ENCODE results near the gene TEAD1. TPM values are rescaled to one million over a fixed set of nuclear protein-coding genes. Genes with fewer than 3 reads are reported as not detected.

TEAD1 gene
- polyA plus RNA-seq, 1 donor (not counting 4 experiments of a cell fraction or from before 2014, with no cell fraction given), result 32.7 TPM

- dilution Hi-C loops (cut with MboI; ENCODE audit: extremely low pct_ligation_motif_present, low sequenced_read_pairs), result no loop called here
- no peak overlapping the region for H3K9ac ChIP-seq (ENCODE audit: control insufficient read depth, extremely low read depth, insufficient read depth, low read length)
These were observed 103.1 kb downstream of the TEAD1 start for GRCh38 chr11:12777208-12777874.

GRCh38 chr11:12778240-12778905, 104.2 kb downstream of the TEAD1 start:
- Histone ChIP-seq H3K27ac (ENCODE audit: control insufficient read depth, insufficient read depth, low read length) (no peak overlapping the region), H4K20me1 (ENCODE audit: control insufficient read depth, extremely low read depth, insufficient read depth, low read length) (no peaks in the 10 kb centered on the region), H3K79me2 (ENCODE audit: control insufficient read depth, insufficient read depth, low read length) (peaks cover 74% of the 10 kb centered on the region), H3K9me3 (ENCODE audit: control insufficient read depth, low read depth, low read length) (no peaks in the 10 kb centered on the region), H3K4me3 (ENCODE audit: control insufficient read depth in 2 of 3, extremely low read depth in 1 of 3, insufficient read depth in 2 of 3, low read depth in 1 of 3, low read length in 3 of 3) (no peak overlapping the region), H3K36me3 (ENCODE audit: control insufficient read depth in 2 of 2, extremely low read depth in 1 of 2, insufficient read depth in 2 of 2, low read length in 2 of 2) (peaks cover 0 to 4% of the 10 kb centered on the region in 2 experiments), H3K9me1 (ENCODE audit: control insufficient read depth, extremely low read depth, insufficient read depth, low read length) (peaks cover 2% of the 10 kb centered on the region), H3K9ac (ENCODE audit: control insufficient read depth, extremely low read depth, insufficient read depth, low read length) (no peak overlapping the region), H3K4me2 (ENCODE audit: control insufficient read depth, extremely low read depth, insufficient read depth, low read depth, low read length) (no peak overlapping the region), H3K27me3 (ENCODE audit: control insufficient read depth, extremely low read depth, insufficient read depth, low read length) (no peaks in the 10 kb centered on the region), H3K4me1 (ENCODE audit: control insufficient read depth, extremely low read depth, insufficient read depth, low read length) (peaks cover 2% of the 10 kb centered on the region), H2AFZ (ENCODE audit: control insufficient read depth, low read length) (no peak overlapping the region)
- DNase-seq (ENCODE audit: low read depth, low spot score), result no peak
- dilution Hi-C loops (cut with MboI; ENCODE audit: extremely low pct_ligation_motif_present, low sequenced_read_pairs), result no loop called here
- no peak for TF ChIP-seq CTCF (optimal IDR thresholded peaks at IDR 0.05 in 1 of 3, IDR thresholded peaks at IDR 0.05 in 1 of 3, conservative IDR thresholded peaks at IDR 0.05 in 1 of 3; ENCODE audit: extremely low read depth in 1 of 3, insufficient read depth in 2 of 3, low read length in 3 of 3)
- TF ChIP-seq EZH2 (IDR thresholded peaks at IDR 0.05; ENCODE audit: low read length), result no peak
- FAIRE-seq, result no peak

More at GRCh38 chr11:12777208-12777874, 103.1 kb downstream of the TEAD1 start:
- no peak for TF ChIP-seq EZH2 (IDR thresholded peaks at IDR 0.05; ENCODE audit: low read length)
- TF ChIP-seq CTCF (optimal IDR thresholded peaks at IDR 0.05 in 1 of 3, IDR thresholded peaks at IDR 0.05 in 1 of 3, conservative IDR thresholded peaks at IDR 0.05 in 1 of 3; ENCODE audit: extremely low read depth in 1 of 3, insufficient read depth in 2 of 3, low read length in 3 of 3), result no peak
- Histone ChIP-seq H3K4me1 (ENCODE audit: control insufficient read depth, extremely low read depth, insufficient read depth, low read length) (peaks cover 2% of the 10 kb centered on the region), H3K4me2 (ENCODE audit: control insufficient read depth, extremely low read depth, insufficient read depth, low read depth, low read length) (no peak overlapping the region), H3K27ac (ENCODE audit: control insufficient read depth, insufficient read depth, low read length) (no peak overlapping the region), H3K9me3 (ENCODE audit: control insufficient read depth, low read depth, low read length) (no peaks in the 10 kb centered on the region), H3K79me2 (ENCODE audit: control insufficient read depth, insufficient read depth, low read length) (peaks cover 74% of the 10 kb centered on the region), H3K36me3 (ENCODE audit: control insufficient read depth in 2 of 2, extremely low read depth in 1 of 2, insufficient read depth in 2 of 2, low read length in 2 of 2) (peaks cover 0 to 4% of the 10 kb centered on the region in 2 experiments), H3K4me3 (ENCODE audit: control insufficient read depth in 2 of 3, extremely low read depth in 1 of 3, insufficient read depth in 2 of 3, low read depth in 1 of 3, low read length in 3 of 3) (no peak overlapping the region), H2AFZ (ENCODE audit: control insufficient read depth, low read length) (no peak overlapping the region), H4K20me1 (ENCODE audit: control insufficient read depth, extremely low read depth, insufficient read depth, low read length) (no peaks in the 10 kb centered on the region), H3K27me3 (ENCODE audit: control insufficient read depth, extremely low read depth, insufficient read depth, low read length) (no peaks in the 10 kb centered on the region), H3K9me1 (ENCODE audit: control insufficient read depth, extremely low read depth, insufficient read depth, low read length) (no peaks in the 10 kb centered on the region)
- FAIRE-seq, result peak; percentile 32
- no peak for DNase-seq (ENCODE audit: low read depth, low spot score)
